ENCODE results near the gene PLA2G4A.

The PLA2G4A gene

DNA sequence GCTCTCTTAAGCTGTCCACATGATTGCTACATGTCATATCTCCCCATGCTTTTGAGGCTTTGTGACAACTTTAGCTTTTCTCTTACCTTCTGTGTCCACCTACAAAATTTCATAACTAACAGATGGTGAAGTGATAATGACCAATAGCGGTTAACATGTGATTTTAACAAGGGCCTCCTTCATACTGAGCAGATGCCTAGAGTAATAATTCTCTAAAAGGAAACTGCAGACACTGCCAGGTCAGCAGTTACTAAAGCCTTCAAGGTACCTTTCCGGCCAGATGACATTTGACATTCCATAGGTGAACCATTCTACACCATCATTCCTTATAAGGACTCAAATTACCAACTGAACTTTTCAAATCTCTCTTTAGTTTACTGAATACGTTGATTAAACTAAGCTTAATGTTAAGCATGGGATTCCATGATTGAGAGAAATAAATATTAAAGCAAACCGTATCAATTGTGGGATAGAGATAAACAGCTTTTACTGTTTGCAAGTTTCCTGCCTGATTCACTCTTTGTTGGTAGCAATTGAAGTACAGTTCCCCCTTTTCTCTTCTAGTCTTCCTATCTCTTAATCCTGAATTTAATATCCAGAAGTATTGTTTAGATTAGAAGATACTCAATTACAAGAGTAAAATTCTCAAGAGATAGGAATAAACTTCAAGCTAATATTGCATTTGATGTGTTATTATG is 205.1 kb downstream of the PLA2G4A start:
- DNase-seq: no peak

DNA sequence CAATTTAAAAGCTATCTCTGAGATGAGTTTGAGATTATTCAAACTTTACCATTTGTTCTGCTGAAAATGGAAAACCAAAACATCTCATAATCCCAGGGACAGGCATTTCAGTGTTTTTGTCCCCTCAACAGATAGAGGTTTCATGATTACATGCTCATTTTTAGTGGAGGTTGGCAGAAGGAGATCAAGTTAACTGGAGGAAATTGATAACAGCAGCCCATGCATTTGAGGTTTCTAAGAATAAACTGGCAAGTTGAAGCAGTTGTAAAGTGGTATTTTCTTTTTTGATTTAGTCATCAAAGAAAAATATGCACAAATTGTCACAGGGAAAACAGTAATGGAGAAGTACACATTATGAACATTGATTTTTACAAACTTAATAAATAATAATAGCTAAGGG is 205.8 kb downstream of the PLA2G4A start:
- DNase-seq: no peak

DNA sequence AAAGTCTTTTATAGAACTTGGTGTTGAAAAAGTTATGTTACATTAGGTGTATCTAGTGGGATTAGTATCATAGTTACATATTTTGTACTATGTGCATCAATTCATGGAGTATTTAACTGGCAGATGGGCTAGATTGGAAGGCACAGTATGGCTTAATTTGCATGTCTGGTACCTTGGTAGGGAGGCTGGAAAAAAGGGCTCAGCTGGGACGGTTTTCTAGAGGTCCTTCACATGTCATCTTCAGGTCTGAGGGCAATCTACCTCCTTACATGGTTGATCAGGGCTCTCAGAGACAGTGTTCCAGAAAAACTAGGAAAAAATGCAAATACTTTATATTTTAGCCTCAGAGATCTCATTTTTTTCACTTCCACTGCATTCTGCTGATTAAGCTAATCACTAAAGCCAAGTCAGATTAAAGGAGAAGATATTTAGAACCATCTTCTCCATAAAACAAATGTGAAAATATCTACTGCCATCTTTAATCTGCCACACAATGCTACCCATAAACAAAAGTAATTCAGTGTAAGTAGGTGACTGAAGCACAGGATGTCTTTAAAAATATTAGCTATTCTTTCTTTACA is 209.3 kb downstream of the PLA2G4A start:
- no peak for DNase-seq
